GM21515 (cell line): ENCODE measurements around the gene GTPBP6.
"Not testable (repeated sequence)": the region's sequence is repeated elsewhere in the genome, so short reads cannot be mapped to it uniquely, and the experiment has no call there.

ENCODE experiments used
- ATAC-seq: cut with Tn5 transposase; IDR thresholded peaks from one replicate; pipeline ENCODE4 v1.9.1; 2021; ENCODE audit not compliant: unreplicated experiment

Gene GTPBP6

GRCh38 chrX:318068-318738 lies 393 bp downstream of the GTPBP6 start:
- peak; percentile 60 for ATAC-seq

- ATAC-seq: no peak
Measured at GRCh38 chrX:317424-318067, 1.1 kb downstream of the GTPBP6 start.

GRCh38 chrX:316351-317325 lies 2.0 kb downstream of the GTPBP6 start:
- ATAC-seq: no peak

- no peak for ATAC-seq
Measured at GRCh38 chrX:314781-315595, 3.6 kb downstream of the GTPBP6 start.

GRCh38 chrX:314049-314448 lies 4.5 kb downstream of the GTPBP6 start:
- ATAC-seq: no peak

- no peak for ATAC-seq
Measured at GRCh38 chrX:313546-313945, 5.0 kb downstream of the GTPBP6 start.

GRCh38 chrX:312621-313331 lies 5.8 kb downstream of the GTPBP6 start:
- ATAC-seq: no peak

GRCh38 chrX:311156-312129 lies 7.2 kb downstream of the GTPBP6 start:
- ATAC-seq: no peak

GRCh38 chrX:310621-311155 lies 7.9 kb downstream of the GTPBP6 start:
- ATAC-seq: no peak

- no peak for ATAC-seq
Measured at GRCh38 chrX:308821-309520, 9.6 kb downstream of the GTPBP6 start.

GRCh38 chrX:307261-308111 lies 11.1 kb downstream of the GTPBP6 start:
- ATAC-seq: no peak

GRCh38 chrX:306614-307251 lies 11.9 kb downstream of the GTPBP6 start:
- not testable (repeated sequence) for ATAC-seq

- not testable (repeated sequence) for ATAC-seq
Measured at GRCh38 chrX:305781-306613, 12.6 kb downstream of the GTPBP6 start.

GRCh38 chrX:302975-303374 lies 15.6 kb downstream of the GTPBP6 start:
- no peak for ATAC-seq

- no peak for ATAC-seq
Measured at GRCh38 chrX:300334-300733, 18.3 kb downstream of the GTPBP6 start.

GRCh38 chrX:298993-299392 lies 19.6 kb downstream of the GTPBP6 start:
- no peak for ATAC-seq
